Activated CD4-positive, alpha-beta T cell treated with anti-CD3 and anti-CD28 coated beads, Interleukin-2, amount 50 U/mL, for 24 hours (primary cell): Measurements from ENCODE around the gene HAUS2.
"Not testable (repeated sequence)": the region's sequence is repeated elsewhere in the genome, so short reads cannot be mapped to it uniquely, and the experiment has no call there.

Source experiments
- DNase-seq, 2 donors: peaks; one replicate each; pipeline ENCODE4 v3.0.0-alpha.2; 2020; ENCODE audit warnings: low read depth in 1 of 2, low spot score in 1 of 2

The HAUS2 gene

DNA sequence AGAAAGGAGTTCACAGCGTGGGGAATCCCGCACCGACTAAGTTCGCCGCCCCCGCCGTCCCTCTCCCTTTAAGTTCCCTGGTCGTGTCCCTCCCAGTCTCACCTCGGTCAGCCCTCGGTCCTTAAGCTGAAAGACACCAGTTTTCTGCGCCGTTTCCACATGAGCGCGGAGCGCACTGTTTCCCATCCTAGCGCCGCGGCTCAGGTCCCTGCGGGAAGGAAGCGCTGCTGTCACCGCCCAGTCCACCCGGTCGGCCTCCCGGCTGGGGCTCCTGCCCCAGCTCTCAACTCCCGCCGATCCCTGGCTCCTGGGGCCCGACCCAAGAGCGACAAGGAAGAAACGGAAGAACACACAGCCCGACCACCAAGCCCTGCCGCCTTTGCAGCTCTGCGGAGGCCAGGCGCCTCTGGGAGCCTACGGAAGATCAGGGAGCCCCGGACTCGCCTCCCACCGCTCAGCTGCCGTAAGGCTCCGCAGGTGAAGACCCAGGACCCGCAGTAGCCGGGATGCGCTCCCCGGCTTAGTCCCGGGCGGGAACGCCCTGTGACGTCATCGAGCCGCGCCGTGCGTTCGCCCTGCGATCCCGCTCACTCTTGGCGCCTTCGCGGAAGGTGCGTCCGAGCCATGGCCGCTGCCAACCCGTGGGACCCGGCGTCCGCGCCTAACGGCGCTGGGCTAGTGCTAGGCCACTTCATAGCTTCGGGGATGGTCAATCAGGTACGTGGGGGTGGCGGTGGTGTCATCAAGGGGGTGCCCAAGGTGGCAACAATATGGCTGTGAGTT is at the start of gene HAUS2, which contains the start of gene LRRC57:
TSS of gene HAUS2 (plus strand) at position 590 of the 783 bp plus-strand sequence. CDS start at position 625, 35 bp downstream.
TSS of gene LRRC57 (minus strand) at position 545 of the 783 bp plus-strand sequence. CDS start at position 186, 359 bp downstream.
- peak; percentile 81 to 84 for DNase-seq

DNA sequence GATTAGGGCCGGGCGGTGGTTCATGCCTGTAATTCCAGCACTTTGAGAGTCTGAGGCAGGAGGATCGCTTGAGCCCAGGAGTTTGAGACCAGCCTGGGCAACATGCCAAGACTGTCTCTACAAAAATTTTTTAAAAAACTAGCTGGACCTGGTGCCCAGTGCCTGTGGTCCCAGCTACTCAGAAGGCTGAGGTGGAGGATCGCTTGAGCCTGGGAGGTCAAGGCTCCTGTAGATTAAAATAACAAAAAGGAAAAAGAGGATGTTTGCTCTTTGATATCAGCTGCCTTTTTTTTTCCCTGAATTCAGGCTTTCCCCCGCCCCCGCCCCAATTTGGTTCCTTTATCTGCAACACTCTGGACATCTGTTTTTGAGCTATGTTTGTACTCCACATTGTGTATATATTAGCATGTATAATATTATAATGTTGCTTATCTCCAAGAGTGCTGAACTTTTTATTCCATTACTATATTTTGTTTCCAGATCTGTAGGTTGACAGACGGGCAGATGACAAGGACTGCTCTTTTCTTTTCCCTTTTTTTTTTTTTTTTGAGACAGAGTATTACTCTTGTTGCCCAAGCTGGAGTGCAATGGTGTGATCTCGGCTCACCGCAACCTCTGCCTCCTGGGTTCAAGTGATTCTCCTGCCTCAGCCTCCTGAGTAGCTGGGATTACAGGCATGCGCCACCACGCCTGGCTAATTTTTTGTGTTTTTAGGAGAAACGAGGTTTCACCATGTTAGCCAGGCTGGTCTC is 48.6 kb upstream of the HAUS2 start:
- no peak for DNase-seq

DNA sequence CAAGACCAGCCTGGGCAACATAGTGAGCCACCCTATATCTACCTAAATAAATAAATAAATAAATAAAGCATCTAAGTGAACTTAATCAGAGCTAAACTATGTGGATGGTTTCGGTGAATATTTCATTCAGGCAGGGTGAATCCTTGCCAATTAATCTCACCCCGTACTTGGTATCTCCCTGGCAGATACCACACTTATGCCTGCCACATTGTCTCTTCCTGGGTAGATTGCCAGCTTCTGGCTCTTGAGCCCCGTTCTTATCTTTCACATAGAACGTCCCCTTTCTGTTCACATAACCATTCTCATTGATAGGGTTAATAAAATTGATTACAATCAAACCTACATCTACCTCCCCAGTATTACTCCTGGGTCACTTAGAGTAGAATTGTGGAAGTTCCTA is 46.2 kb upstream of the HAUS2 start:
- no peak for DNase-seq

DNA sequence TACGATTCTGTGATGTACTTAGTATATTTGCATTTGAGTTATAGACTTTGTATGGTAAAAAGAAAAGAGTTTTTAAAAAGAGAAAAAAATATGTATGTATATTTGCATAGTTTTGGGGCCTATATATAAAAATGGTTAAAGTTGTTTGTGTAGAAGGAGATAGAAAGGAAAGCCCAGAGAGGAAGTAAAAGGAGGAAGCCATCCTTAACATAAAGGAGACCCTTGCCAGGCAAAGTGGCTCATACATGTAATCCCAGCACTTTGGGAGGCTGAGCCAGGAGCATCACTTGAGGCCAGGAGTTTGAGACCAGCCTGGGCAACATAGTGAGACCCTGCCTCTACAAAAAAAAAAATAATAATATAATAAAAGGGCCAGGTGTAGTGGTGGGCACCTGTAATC is 44.8 kb upstream of the HAUS2 start:
- DNase-seq: no peak

DNA sequence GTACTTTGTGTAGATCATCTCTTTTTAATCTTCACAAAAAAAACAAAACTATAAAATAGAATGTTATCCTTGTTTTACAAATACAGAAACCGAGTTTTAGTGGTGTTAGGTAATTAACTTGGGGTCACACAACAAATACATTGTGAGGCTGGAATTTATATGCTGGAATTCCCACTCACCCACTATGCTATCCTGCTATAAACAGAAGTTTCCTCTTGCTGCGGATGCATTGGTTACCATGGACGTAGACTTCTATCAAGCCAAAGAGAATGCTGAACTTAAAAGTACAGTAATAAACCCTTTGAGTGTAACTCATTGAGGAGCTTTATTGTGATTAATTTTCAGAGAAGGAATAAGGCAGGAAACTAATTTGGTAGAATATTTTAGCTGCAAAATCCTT is 44.0 kb upstream of the HAUS2 start:
- no peak for DNase-seq

DNA sequence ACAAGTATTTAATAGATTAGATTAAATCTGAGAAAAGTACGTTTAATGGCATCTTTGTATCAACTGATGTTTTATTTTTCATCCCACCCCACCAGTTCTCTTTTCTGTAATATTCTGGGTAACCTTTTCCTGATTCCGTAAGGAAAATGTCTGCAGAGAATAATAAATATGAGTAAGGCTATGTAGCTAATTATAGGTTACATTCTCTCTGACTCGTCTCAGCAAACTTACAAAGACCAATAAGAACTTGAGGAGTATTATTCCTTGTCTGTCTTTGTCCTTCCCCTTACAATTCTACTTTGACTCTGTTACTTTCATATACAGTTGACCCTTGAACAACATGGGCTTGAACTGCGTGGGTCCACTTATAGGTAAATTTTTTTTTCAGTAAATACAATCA is 41.1 kb upstream of the HAUS2 start:
- no peak for DNase-seq

DNA sequence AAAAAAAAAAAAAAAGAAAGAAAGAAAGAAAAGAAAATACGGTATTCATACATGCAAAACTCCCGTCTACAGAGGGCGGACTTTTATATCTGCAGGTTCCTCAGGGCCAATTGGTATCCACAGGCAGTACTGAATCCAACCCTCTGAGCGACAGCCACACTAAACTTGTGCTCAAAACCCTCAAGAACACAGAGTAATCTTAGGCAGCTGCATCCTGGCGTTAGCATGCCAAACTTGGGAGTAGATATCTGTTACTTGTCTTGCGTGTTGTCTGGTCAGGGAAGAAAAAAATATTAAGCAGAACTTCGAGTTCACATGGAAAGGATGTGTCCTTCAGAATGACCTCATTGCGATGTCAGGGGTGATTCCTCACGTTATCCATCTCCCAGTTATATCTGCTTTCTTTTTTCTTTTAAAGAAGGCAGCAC is 40.4 kb upstream of the HAUS2 start:
- DNase-seq: no peak

DNA sequence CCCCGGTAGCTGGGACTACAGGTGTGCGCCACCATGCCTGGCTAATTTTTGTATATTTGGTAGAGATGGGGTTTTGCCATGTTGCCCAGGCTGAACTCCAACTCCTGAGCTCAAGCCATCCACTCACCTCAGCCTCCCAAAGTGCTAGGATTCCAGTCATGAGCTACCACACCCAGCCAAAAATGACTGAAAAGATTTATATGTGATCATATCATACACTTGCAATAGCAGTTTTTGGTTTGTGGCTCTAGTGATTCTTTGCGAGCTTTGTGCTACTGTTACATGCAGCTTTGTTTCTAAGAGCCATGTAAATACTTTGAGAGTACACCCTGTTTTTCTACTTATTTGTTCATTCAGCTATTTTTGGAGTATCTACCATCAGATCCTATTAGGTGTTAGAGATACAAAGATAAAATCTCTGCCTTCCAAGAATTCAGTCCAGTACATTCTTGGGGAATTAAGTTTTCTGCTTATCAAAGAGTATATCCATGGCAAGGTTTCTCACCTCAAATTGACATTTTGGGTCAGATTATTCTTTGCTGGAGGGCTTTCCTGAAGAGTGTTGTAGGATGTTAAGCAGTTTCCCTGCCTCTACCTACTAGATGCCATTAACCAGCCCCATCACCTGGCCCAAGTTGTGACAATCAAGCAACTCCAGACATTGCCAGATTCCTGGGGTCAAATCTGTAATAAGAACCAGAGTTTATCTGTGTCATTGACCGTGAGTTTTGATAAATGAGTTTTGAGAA is 38.2 kb upstream of the HAUS2 start:
- DNase-seq: no peak

DNA sequence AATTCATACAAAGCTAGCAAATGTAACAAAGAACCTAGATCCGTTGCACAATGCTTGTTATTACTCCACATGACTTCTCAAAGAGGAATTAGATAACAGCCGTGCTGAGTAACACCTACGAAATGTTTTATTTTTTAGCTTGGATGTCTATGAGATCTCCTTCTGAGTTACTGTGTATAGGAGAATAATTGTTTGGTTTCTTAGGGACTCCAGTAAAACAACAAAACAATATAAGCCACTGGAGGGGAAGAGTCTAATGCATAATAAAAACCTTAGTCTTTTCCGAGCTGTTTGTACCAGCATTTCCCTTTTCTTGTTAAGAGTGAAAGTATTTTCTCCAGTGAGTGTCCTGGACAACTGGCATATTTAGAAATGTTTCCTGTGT is 37.6 kb upstream of the HAUS2 start:
- no peak for DNase-seq

DNA sequence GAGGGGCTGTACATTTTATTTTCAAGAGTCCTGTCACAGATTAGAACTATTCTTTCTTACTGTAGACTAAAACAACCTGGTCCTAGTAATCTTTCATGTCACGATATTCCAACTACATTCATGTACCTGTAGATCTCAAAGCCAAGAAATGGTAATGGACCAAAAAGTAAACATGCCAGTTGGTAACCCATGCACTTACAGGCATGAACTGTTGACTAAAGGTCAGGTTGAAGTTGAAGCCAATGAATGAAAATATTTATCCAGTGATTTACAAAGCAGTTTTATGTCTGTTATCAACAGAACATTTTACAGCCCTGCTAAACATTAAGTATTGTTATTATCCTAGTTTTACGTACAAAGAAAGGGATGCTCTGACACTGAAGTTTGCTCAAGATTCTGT is 25.3 kb upstream of the HAUS2 start:
- DNase-seq: no peak

DNA sequence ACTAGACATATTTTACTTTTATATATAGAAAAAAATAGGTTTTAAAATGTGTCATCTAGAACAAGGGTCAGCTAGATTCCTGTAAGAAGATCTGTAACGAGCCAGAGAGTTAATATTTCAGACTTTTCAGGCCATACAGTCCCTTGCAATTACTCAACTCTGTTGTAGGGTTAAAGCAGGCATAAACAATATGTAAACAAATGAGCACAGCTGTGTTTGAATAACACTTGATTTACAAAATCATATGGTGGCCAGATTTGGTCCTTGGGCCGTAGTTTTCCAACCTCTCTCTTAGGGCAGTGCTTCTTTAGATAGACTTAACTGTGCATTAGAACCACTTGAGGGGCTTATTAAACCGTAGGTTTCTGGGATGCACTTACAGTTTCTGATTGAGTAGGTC is 19.7 kb upstream of the HAUS2 start:
- DNase-seq: no peak

DNA sequence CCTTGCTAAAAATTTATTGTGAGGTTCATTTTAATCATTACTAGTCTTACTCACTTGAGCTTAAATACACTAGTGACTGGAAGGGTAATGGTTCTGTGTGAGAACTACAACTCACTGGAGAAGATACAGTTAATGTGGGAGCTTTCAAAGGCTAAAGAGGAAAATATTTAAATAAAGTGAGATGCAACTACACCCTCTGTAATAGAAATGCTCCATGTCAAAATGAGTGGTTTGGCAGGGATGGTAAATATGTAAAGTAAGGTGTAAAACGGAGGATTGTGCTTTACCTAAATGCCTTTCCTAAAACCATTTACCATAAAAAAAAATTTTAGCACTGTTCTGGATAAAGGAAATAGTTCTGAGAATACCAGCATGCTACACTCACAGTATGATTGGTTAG is 15.4 kb upstream of the HAUS2 start:
- no peak for DNase-seq

DNA sequence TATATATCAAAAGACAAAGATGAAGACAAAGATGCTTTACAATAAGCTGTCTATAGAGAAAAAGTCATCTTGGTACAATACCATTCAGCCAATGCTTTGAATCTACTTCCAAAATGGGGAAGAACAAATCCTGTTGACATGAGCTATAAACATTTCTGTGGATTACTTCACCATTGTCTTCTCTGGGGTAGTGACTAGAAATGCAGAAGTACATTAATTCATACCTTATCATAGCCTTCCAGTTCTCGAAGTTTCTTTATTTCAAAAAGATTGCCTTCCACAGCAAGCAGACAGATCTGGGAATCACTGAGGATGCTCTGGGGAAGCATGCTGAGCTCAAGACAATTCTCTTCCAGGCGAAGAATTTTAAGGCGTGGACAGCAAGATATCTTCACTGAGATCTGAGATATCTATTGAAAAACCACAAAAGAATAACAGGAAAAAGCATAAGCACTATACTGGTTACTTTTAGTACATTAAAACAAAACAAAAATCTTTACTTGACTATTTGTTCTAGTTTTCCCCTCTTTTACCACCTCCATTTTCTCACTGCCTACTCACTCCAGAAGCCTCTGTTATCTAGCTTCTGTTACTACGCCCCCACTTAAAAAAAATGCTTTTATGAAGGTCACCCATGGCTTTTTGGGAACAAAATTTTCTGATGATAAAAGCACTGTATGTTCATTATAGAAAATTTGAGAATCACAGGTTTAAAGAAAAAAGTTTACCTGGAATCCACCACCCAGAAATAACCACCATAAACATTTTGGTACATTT is 3.6 kb upstream of the HAUS2 start:
- no peak for DNase-seq

DNA sequence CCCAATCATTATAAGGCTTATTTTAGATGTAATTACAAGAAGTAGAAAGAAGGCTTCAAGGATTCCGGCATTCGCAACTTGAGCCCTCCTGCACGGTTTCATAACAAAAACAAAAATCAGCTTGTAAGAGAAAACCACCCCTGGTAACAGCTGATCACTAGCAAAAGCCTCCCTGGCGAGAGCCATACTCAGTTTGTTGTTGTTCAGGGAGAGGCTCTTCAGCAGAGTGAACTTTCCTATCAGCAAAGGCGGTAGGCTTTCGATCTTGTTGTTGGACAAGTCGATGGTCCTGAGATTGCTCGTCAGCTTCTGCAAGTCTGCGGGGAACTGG is 755 bp upstream of the HAUS2 start:
- no peak for DNase-seq

DNA sequence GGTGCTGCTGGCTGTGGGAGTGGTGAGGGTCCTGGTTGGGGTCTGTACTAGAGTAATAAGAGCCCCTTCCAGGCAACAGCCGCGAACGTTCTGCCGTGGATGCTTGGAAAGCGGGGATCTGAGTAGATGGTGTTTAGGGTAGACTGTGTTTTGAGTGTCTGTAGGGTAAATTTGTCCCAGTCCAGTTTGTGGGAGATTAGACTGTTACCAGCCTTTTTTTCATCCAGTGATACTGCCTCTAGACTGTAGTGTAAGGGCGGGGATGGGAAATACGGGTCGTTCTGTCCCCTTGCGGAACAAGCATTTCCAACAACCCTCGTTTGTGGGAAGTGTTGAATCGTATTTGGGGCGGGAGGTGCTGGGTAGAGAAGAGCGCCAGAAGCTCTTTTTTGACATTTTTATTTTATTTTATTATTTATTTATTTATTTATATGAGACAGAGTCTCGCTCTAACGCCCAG is 424 bp downstream of the HAUS2 start:
- DNase-seq: no peak

DNA sequence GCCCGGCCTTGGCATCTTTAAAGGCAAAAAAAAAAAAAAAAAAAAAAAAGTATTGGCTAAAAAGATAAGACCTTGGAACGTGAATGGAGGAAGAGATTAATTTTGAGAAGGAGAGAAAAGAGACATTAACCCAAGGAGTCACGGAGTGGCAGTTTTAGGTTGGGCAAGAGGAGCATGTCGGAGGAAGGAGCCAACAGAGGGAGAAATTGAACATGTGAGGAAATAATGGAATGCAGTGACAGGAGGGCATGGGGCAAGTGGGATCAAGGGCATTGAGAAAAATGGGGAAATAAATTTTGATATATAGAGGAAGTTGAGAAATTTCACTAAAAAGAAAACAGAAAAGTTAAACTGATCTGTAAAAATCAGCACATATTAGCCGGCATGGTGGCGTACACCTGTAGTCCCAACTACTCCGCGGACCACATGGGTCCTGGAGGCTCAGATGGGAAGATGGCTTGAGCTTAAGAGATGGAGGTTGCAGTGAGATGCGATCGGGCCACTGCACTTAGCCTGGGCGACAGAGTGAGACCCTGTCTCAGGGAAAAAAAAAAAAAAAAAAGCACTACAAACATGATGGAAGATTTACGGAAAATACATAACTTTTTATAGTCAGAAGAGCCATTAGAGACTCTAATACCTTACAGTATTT is 1.2 kb downstream of the HAUS2 start:
- no peak for DNase-seq

DNA sequence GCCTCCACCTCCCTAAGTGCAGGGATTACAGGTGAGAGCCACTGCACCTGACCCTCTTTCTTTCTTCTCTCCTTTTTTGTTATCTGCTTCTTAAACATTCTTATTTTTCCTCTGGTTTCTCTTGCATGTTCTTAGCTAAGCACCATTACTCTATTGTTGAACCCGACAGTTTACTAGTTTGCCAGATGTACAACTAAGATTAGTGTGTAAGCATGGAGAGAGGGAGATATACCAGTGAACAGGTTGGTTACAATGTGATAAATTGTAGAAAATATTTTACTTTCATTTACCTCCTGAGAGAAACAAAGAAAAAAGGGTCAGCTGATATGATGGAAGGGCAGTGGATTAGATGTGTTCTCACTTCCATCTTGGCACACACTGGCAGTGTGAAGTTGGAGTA is 4.9 kb downstream of the HAUS2 start:
- DNase-seq: no peak

DNA sequence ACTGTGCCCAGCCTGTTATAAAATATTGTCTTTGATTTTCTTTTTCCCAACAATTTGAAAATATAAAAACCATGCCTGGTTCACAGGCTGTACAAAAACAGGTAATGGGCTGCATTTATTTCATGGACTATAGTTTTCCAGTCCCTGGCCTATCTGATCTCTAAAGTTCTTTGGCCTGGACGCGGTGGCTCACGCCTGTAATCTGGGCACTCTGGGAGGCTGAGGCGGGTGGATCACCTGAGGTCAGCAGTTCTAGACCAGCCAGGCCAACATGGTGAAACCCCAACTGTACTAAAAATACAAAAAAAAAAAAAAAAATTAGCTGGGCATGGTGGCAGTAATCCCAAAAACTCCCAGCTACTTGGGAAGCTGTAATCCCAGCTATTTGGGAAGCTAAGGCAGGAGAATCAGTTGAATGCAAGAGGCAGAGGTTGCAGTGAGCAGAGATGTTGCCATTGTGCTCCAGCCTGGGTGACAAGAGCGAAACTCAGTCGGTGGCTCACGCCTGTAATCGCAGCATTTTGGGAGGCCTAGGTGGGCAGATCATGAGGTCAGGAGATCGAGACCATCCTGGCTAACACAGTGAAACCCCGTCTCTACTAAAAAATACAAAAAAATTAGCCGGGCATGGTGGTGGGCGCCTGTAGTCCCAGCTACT is 8.0 kb downstream of the HAUS2 start:
- DNase-seq: not testable (repeated sequence)

DNA sequence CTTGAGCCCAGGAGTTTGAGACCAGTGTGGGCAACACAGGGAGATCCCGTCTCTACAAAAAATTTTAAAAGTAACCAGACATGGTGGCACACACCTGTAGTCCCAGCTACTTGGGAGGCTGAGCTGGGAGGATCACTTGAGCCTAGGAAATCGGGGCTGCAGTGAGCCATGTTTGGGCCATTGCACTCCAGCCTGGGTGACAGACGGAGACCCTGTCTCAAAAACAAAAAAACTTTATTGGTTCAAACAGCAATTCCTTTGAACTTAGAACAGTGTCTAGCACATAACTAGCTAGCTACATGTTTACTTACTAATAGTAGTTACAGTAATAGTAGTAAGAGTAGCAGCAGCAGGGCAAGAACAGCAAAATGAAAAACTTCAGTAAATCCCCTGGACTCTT is 10.1 kb downstream of the HAUS2 start:
- no peak for DNase-seq
